Stomach (tissue), 4 donors: ENCODE measurements around the gene PPP1CA.

ENCODE experiments used
- CTCF ChIP-seq, 7 experiments: fragments of 450-650 bp in 4 of 7; fragments of 200-600 bp in 3 of 7; sonication (generic) in 3 of 7; IDR thresholded peaks; one replicate each; pipeline ENCODE4 v1.5.1; 2016 to 2019; ENCODE audit warnings: antibody characterized with exemption in 7 of 7, control low read depth in 2 of 7, mild to moderate bottlenecking in 1 of 7
- EP300 ChIP-seq: sonication (generic); formaldehyde crosslinking; IDR thresholded peaks from one replicate; pipeline ENCODE4 v1.6.1; 2017; ENCODE audit warnings: antibody characterized with exemption
- POLR2A ChIP-seq, 4 donors: fragments of 450-650 bp; IDR thresholded peaks; one replicate each; pipeline ENCODE4 v1.6.1; 2016; ENCODE audit warnings: antibody characterized with exemption in 4 of 4, control low read depth in 2 of 4, mild to moderate bottlenecking in 1 of 4, moderate library complexity in 1 of 4

- TF ChIP-seq EP300, result no peak
- TF ChIP-seq CTCF (IDR thresholded peaks at IDR 0.05), result no peak
- TF ChIP-seq POLR2A (IDR thresholded peaks at IDR 0.05), result no peak
Observed at GRCh38 chr11:67449116-67449844, 47.6 kb upstream of the PPP1CA start.
